ENCODE data around the gene SMYD3. TPM values are rescaled to one million over a fixed set of nuclear protein-coding genes. Genes with fewer than 3 reads are reported as not detected.

Gene SMYD3
- total and polyA plus RNA-seq, 9 of the 15 experiments (the other 6 are each of a cell fraction or from before 2014, with no cell fraction given): 128 to 440 (median 197) TPM

DNA sequence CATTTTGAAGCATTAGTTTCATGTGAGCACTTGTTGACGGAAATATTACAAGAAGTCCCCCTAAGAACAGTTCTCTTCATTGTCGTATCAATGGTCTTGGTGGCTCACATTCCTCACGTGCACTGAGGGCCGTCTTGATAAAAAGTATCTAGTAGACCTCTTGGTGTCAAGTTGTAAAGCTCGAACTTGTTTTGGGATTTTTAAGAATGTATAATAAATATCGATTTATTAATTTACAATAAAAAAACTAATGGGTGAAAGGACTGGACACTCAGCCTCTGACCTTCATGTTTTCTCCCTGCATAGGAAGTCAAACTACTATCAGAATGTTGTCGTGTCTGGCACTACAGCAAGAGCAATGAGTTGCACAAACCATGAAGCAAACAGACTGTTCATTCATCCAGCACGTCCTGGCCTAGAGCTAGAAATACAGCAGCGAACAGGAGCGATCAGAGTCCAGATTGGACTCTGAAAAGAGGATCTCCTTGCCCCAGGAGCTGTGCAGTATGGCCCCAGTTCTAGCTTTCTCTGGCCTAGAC lies 319.2 kb downstream of the SMYD3 start (continued):
- TF ChIP-seq, protein P1, sequence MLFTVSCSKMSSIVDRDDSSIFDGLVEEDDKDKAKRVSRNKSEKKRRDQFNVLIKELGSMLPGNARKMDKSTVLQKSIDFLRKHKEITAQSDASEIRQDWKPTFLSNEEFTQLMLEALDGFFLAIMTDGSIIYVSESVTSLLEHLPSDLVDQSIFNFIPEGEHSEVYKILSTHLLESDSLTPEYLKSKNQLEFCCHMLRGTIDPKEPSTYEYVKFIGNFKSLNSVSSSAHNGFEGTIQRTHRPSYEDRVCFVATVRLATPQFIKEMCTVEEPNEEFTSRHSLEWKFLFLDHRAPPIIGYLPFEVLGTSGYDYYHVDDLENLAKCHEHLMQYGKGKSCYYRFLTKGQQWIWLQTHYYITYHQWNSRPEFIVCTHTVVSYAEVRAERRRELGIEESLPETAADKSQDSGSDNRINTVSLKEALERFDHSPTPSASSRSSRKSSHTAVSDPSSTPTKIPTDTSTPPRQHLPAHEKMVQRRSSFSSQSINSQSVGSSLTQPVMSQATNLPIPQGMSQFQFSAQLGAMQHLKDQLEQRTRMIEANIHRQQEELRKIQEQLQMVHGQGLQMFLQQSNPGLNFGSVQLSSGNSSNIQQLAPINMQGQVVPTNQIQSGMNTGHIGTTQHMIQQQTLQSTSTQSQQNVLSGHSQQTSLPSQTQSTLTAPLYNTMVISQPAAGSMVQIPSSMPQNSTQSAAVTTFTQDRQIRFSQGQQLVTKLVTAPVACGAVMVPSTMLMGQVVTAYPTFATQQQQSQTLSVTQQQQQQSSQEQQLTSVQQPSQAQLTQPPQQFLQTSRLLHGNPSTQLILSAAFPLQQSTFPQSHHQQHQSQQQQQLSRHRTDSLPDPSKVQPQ (CRISPR knock-in tag; IDR thresholded peaks at IDR 0.05; ENCODE audit: borderline replicate concordance): no peak
- no peak for TF ChIP-seq IRF1 (CRISPR knock-in tag; IDR thresholded peaks at IDR 0.05; ENCODE audit: borderline replicate concordance)
- TF ChIP-seq, protein P2, sequence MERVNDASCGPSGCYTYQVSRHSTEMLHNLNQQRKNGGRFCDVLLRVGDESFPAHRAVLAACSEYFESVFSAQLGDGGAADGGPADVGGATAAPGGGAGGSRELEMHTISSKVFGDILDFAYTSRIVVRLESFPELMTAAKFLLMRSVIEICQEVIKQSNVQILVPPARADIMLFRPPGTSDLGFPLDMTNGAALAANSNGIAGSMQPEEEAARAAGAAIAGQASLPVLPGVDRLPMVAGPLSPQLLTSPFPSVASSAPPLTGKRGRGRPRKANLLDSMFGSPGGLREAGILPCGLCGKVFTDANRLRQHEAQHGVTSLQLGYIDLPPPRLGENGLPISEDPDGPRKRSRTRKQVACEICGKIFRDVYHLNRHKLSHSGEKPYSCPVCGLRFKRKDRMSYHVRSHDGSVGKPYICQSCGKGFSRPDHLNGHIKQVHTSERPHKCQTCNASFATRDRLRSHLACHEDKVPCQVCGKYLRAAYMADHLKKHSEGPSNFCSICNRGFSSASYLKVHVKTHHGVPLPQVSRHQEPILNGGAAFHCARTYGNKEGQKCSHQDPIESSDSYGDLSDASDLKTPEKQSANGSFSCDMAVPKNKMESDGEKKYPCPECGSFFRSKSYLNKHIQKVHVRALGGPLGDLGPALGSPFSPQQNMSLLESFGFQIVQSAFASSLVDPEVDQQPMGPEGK (CRISPR knock-in tag; IDR thresholded peaks at IDR 0.05; ENCODE audit: borderline replicate concordance): no peak
- no peak for TF ChIP-seq ATF7 (IDR thresholded peaks at IDR 0.05)
- no peak for TF ChIP-seq BRF1 (IDR thresholded peaks at IDR 0.05; ENCODE audit: borderline replicate concordance, extremely low read depth, insufficient read length)
- TF ChIP-seq CBX5 (IDR thresholded peaks at IDR 0.05; ENCODE audit: borderline replicate concordance, low read depth): no peak
- no peak for TF ChIP-seq ZNF79 (CRISPR knock-in tag; IDR thresholded peaks at IDR 0.05; ENCODE audit: low read depth)
- no peak for TF ChIP-seq GTF2B (IDR thresholded peaks at IDR 0.05; ENCODE audit: extremely low read depth, insufficient read length)
- TF ChIP-seq ZNF134 (CRISPR knock-in tag; conservative IDR thresholded peaks at IDR 0.05): no peak
- no peak for TF ChIP-seq FOS (IDR thresholded peaks at IDR 0.05; ENCODE audit: extremely low read depth, insufficient read length)
- TF ChIP-seq CBFA2T2 (conservative IDR thresholded peaks at IDR 0.05): no peak
- no peak for TF ChIP-seq CREB1 (IDR thresholded peaks at IDR 0.05)
- TF ChIP-seq CREB1 (CRISPR knock-in tag; IDR thresholded peaks at IDR 0.05): no peak
- TF ChIP-seq ZNF232 (CRISPR knock-in tag; IDR thresholded peaks at IDR 0.05): no peak
- peak; percentile 69; the same call in 1 of the 2 replicates for TF ChIP-seq GATA2 (CRISPR knock-in tag; IDR thresholded peaks at IDR 0.05)
- TF ChIP-seq RCOR1 (IDR thresholded peaks at IDR 0.05; ENCODE audit: borderline replicate concordance in 1 of 2, low read depth in 2 of 2, low read length in 2 of 2): peak in 1 of 2 experiments; percentile 74; a peak in 2 of 4 replicates
- no peak for TF ChIP-seq ZNF583 (CRISPR knock-in tag; IDR thresholded peaks at IDR 0.05)
- TF ChIP-seq ZNF551 (CRISPR knock-in tag; IDR thresholded peaks at IDR 0.05): no peak
- TF ChIP-seq, protein P3, sequence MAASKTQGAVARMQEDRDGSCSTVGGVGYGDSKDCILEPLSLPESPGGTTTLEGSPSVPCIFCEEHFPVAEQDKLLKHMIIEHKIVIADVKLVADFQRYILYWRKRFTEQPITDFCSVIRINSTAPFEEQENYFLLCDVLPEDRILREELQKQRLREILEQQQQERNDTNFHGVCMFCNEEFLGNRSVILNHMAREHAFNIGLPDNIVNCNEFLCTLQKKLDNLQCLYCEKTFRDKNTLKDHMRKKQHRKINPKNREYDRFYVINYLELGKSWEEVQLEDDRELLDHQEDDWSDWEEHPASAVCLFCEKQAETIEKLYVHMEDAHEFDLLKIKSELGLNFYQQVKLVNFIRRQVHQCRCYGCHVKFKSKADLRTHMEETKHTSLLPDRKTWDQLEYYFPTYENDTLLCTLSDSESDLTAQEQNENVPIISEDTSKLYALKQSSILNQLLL (CRISPR knock-in tag; IDR thresholded peaks at IDR 0.05; ENCODE audit: borderline replicate concordance): no peak
- no peak for TF ChIP-seq HMG20A (CRISPR knock-in tag; conservative IDR thresholded peaks at IDR 0.05)

All from K562 (cell line).